HEK293 (cell line): ENCODE measurements around the gene DNM1L.

Experiments
- CTCF ChIP-seq: fragments of 450-650 bp; formaldehyde crosslinking; IDR thresholded peaks from 2 replicates; pipeline ENCODE4 v1.5.1; 2016; ENCODE audit warnings: missing biosample characterization, missing genetic modification characterization
- HOXA7 ChIP-seq: sonication (generic); formaldehyde crosslinking; IDR thresholded peaks from 2 replicates; pipeline ENCODE4 v1.8.1; 2022; ENCODE audit warnings: missing genetic modification reagents, borderline replicate concordance
- KLF16 ChIP-seq: fragments of 450-650 bp; formaldehyde crosslinking; IDR thresholded peaks from 2 replicates; pipeline ENCODE4 v1.5.1; 2017; ENCODE audit warnings: missing biosample characterization, missing genetic modification characterization
- SP7 ChIP-seq: fragments of 450-650 bp; formaldehyde crosslinking; IDR thresholded peaks from 2 replicates; pipeline ENCODE4 v1.5.1; 2016; ENCODE audit warnings: missing biosample characterization, missing genetic modification characterization
- ZEB2 ChIP-seq: fragments of 450-650 bp; formaldehyde crosslinking; IDR thresholded peaks from 2 replicates; pipeline ENCODE4 v1.5.1; 2016; ENCODE audit warnings: missing biosample characterization, missing genetic modification characterization
- ZFP3 ChIP-seq: fragments of 450-650 bp; formaldehyde crosslinking; IDR thresholded peaks from 2 replicates; pipeline ENCODE4 v1.5.1; 2016; ENCODE audit warnings: low read depth, missing biosample characterization, missing genetic modification characterization
- ZNF114 ChIP-seq: fragments of 450-650 bp; formaldehyde crosslinking; IDR thresholded peaks from 2 replicates; pipeline ENCODE4 v1.5.0; 2017; ENCODE audit warnings: missing biosample characterization, missing genetic modification characterization
- ZNF146 ChIP-seq: fragments of 450-650 bp; formaldehyde crosslinking; IDR thresholded peaks from 2 replicates; pipeline ENCODE4 v1.5.1; 2016; ENCODE audit warnings: missing biosample characterization, missing genetic modification characterization
- ZNF23 ChIP-seq: fragments of 450-650 bp; formaldehyde crosslinking; IDR thresholded peaks from 2 replicates; pipeline ENCODE4 v1.5.1; 2016; ENCODE audit warnings: missing biosample characterization, missing genetic modification characterization, borderline replicate concordance
- ZNF341 ChIP-seq: fragments of 450-650 bp; formaldehyde crosslinking; IDR thresholded peaks from 2 replicates; pipeline ENCODE4; 2016; ENCODE audit warnings: low read depth, missing biosample characterization, missing genetic modification characterization
- ZNF354C ChIP-seq: fragments of 450-650 bp; formaldehyde crosslinking; IDR thresholded peaks from 2 replicates; pipeline ENCODE4 v1.5.1; 2016; ENCODE audit warnings: missing biosample characterization, missing genetic modification characterization, low read depth, borderline replicate concordance
- ZNF660 ChIP-seq: fragments of 450-650 bp; IDR thresholded peaks from 2 replicates; pipeline ENCODE4 v1.5.1; 2018; ENCODE audit warnings: missing biosample characterization, mild to moderate bottlenecking, missing genetic modification characterization

GRCh38 chr12:32776258-32776657 is 97.2 kb downstream of the DNM1L start:
- TF ChIP-seq ZEB2 (tag by site-specific recombination): no peak
- TF ChIP-seq ZNF660: no peak
- TF ChIP-seq CTCF (tag by site-specific recombination): no peak
- TF ChIP-seq HOXA7: no peak
- TF ChIP-seq ZNF341: no peak
- no peak for TF ChIP-seq SP7 (tag by site-specific recombination)
- no peak for TF ChIP-seq ZNF23 (tag by site-specific recombination)
- TF ChIP-seq ZNF354C (tag by site-specific recombination): no peak
- TF ChIP-seq KLF16 (tag by site-specific recombination): no peak
- TF ChIP-seq ZFP3: no peak
- TF ChIP-seq ZNF146 (tag by site-specific recombination): no peak
- TF ChIP-seq ZNF114 (tag by site-specific recombination): no peak
